IMR-90 (cell line): ENCODE measurements around the gene MRPL23.

Source experiments
- CEBPB ChIP-seq: IDR thresholded peaks from 2 replicates; pipeline ENCODE4 v1.6.1; 2012; ENCODE audit warnings: low read depth, low read length, improper control_type of control experiment
- CHD1 ChIP-seq: IDR thresholded peaks from 2 replicates; pipeline ENCODE4 v1.6.1; 2012; ENCODE audit warnings: low read depth, low read length, improper control_type of control experiment
- CTCF ChIP-seq: conservative IDR thresholded peaks from 2 replicates; pipeline ENCODE4 v1.5.1; 2012; ENCODE audit warnings: mild to moderate bottlenecking, low read depth, low read length, improper control_type of control experiment
- ELK1 ChIP-seq: fragments of 150-350 bp; IDR thresholded peaks from 2 replicates; pipeline ENCODE4 v1.6.1; 2016; ENCODE audit warnings: low read depth, mild to moderate bottlenecking, low read length, moderate library complexity, borderline replicate concordance
- MAZ ChIP-seq: IDR thresholded peaks from 2 replicates; pipeline ENCODE4 v1.6.1; 2012; ENCODE audit warnings: low read depth, mild to moderate bottlenecking, low read length, improper control_type of control experiment, moderate library complexity, borderline replicate concordance
- MXI1 ChIP-seq: IDR thresholded peaks from 2 replicates; pipeline ENCODE4 v1.6.1; 2012; ENCODE audit warnings: low read depth, mild to moderate bottlenecking, low read length, moderate library complexity, borderline replicate concordance
- NFE2L2 ChIP-seq: fragments of 150-350 bp; IDR thresholded peaks from 2 replicates; pipeline ENCODE4 v1.6.1; 2016; ENCODE audit warnings: low read depth, mild to moderate bottlenecking, low read length
- POLR2A ChIP-seq: IDR thresholded peaks from 2 replicates; pipeline ENCODE4 v1.6.1; 2012; ENCODE audit warnings: mild to moderate bottlenecking, low read depth, low read length
- RAD21 ChIP-seq: IDR thresholded peaks from 2 replicates; pipeline ENCODE4 v1.6.1; 2012; ENCODE audit warnings: low read length, improper control_type of control experiment
- RCOR1 ChIP-seq: IDR thresholded peaks from 2 replicates; pipeline ENCODE4 v1.6.1; 2012; ENCODE audit warnings: mild to moderate bottlenecking, low read length, improper control_type of control experiment; ENCODE audit not compliant: insufficient replicate concordance
- RFX5 ChIP-seq: IDR thresholded peaks from 2 replicates; pipeline ENCODE4 v1.8.0; 2012; ENCODE audit warnings: low read depth, mild to moderate bottlenecking, low read length, moderate library complexity
- USF2 ChIP-seq: fragments of 150-350 bp; IDR thresholded peaks from 2 replicates; pipeline ENCODE4 v1.6.1; 2017; ENCODE audit warnings: mild to moderate bottlenecking, antibody characterized with exemption, low read length, low read depth

- TF ChIP-seq CTCF (no peak), MXI1 (no peak), NFE2L2 (no peak), CHD1 (no peak), POLR2A (no peak), USF2 (no peak), MAZ (no peak), RFX5 (no peak), CEBPB (no peak), RAD21 (no peak), RCOR1 (no peak), ELK1 (no peak)
These were observed 41.0 kb downstream of the MRPL23 start for GRCh38 chr11:1988174-1988573.
